ENCODE measurements around the gene ACOT11.

GRCh38 chr1:54584575-54584974, 36.5 kb downstream of the ACOT11 start:
- TF ChIP-seq ATF2 (CRISPR knock-in tag; IDR thresholded peaks at IDR 0.05; ENCODE audit: borderline replicate concordance, low read depth) (no peak), USF2 (CRISPR knock-in tag; IDR thresholded peaks at IDR 0.05) (no peak), CTCF (IDR thresholded peaks at IDR 0.05) (no peak), HMGXB4 (CRISPR knock-in tag; IDR thresholded peaks at IDR 0.05) (no peak), SMAD3 (CRISPR knock-in tag; IDR thresholded peaks at IDR 0.05; ENCODE audit: borderline replicate concordance) (no peak), SMAD4 (CRISPR knock-in tag; IDR thresholded peaks at IDR 0.05) (no peak), CBFB (CRISPR knock-in tag; IDR thresholded peaks at IDR 0.05; ENCODE audit: low read depth) (no peak), IRF1 (CRISPR knock-in tag; IDR thresholded peaks at IDR 0.05) (no peak), ZNF512 (CRISPR knock-in tag; IDR thresholded peaks at IDR 0.05; ENCODE audit: borderline replicate concordance) (no peak), TEAD4 (CRISPR knock-in tag; IDR thresholded peaks at IDR 0.05) (no peak)
